ENCODE data around the gene ABCC1. TPM values are rescaled to one million over a fixed set of nuclear protein-coding genes. Genes with fewer than 3 reads are reported as not detected.

ABCC1 gene
- polyA plus RNA-seq, 1 donor (not counting 4 experiments of a cell fraction or from before 2014, with no cell fraction given): 19.4 TPM

DNA sequence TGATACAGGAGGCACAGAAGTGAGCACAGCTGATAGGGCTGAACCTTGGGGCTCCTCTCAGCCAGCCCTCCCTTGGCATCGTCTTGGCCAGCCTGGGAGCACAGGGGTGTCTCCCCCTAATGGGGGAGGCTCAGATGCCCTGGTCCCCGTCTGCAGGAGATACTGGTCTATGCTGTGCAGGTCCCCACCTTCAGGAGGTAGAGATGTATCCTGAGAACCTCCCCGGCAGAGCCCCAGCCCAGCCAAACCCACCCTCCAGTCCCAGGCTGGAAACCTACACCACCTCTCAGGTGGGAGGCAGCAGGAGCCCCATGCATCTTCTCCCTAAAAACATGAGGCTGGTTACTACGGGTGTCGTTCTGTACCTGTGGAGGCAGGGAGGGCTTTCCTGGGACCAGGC lies 235.2 kb downstream of the ABCC1 start:
- no peaks in the 10 kb centered on the region for H3K9me3 ChIP-seq (ENCODE audit: control insufficient read depth, low read depth, low read length)
- no peaks in the 10 kb centered on the region for H3K36me3 ChIP-seq (ENCODE audit: control insufficient read depth in 2 of 2, extremely low read depth in 1 of 2, insufficient read depth in 2 of 2, low read length in 2 of 2)
- FAIRE-seq (no peak), DNase-seq (ENCODE audit: low read depth, low spot score) (no peak)
- H3K9ac ChIP-seq (ENCODE audit: control insufficient read depth, extremely low read depth, insufficient read depth, low read length): no peak overlapping the region
- H3K4me2 ChIP-seq (ENCODE audit: control insufficient read depth, extremely low read depth, insufficient read depth, low read depth, low read length): no peak overlapping the region
- H3K9me1 ChIP-seq (ENCODE audit: control insufficient read depth, extremely low read depth, insufficient read depth, low read length): no peaks in the 10 kb centered on the region
- no peaks in the 10 kb centered on the region for H4K20me1 ChIP-seq (ENCODE audit: control insufficient read depth, extremely low read depth, insufficient read depth, low read length)
- H3K27ac ChIP-seq (ENCODE audit: control insufficient read depth, insufficient read depth, low read length): no peak overlapping the region
- no peak for TF ChIP-seq EZH2 (IDR thresholded peaks at IDR 0.05; ENCODE audit: low read length)
- TF ChIP-seq, protein P1, sequence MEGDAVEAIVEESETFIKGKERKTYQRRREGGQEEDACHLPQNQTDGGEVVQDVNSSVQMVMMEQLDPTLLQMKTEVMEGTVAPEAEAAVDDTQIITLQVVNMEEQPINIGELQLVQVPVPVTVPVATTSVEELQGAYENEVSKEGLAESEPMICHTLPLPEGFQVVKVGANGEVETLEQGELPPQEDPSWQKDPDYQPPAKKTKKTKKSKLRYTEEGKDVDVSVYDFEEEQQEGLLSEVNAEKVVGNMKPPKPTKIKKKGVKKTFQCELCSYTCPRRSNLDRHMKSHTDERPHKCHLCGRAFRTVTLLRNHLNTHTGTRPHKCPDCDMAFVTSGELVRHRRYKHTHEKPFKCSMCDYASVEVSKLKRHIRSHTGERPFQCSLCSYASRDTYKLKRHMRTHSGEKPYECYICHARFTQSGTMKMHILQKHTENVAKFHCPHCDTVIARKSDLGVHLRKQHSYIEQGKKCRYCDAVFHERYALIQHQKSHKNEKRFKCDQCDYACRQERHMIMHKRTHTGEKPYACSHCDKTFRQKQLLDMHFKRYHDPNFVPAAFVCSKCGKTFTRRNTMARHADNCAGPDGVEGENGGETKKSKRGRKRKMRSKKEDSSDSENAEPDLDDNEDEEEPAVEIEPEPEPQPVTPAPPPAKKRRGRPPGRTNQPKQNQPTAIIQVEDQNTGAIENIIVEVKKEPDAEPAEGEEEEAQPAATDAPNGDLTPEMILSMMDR (optimal IDR thresholded peaks at IDR 0.05 in 1 of 3, IDR thresholded peaks at IDR 0.05 in 1 of 3, conservative IDR thresholded peaks at IDR 0.05 in 1 of 3; ENCODE audit: extremely low read depth in 1 of 3, insufficient read depth in 2 of 3, low read length in 3 of 3): no peak
- no peaks in the 10 kb centered on the region for H3K27me3 ChIP-seq (ENCODE audit: control insufficient read depth, extremely low read depth, insufficient read depth, low read length)
- dilution Hi-C loops (cut with MboI; ENCODE audit: extremely low pct_ligation_motif_present, low sequenced_read_pairs): no loop called here
- no peak overlapping the region for H3K4me3 ChIP-seq (ENCODE audit: control insufficient read depth in 2 of 3, extremely low read depth in 1 of 3, insufficient read depth in 2 of 3, low read depth in 1 of 3, low read length in 3 of 3)
- H2AFZ ChIP-seq (ENCODE audit: control insufficient read depth, low read length): no peak overlapping the region
- H3K4me1 ChIP-seq (ENCODE audit: control insufficient read depth, extremely low read depth, insufficient read depth, low read length): no peaks in the 10 kb centered on the region
- H3K79me2 ChIP-seq (ENCODE audit: control insufficient read depth, insufficient read depth, low read length): no peaks in the 10 kb centered on the region

DNA sequence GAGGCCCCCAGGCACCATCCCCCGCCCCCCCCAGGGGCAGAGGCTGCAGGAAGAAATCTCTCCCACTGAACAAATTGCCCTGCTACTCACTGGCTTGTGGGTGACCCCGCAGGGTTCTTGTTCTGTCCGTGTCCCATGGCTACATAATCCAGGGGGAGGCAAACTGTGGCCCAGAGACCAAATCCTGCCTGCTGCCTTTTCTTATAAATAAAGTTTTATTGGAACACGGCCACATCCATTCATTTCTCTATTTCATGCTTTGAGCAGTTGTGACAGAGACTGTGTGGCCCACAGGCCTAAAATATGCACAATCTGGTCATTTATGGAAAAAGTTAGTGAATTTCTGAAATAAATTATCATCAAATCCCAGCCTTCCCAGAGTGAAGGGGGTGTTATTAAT lies 235.7 kb downstream of the ABCC1 start:
- TF ChIP-seq, protein P1 (optimal IDR thresholded peaks at IDR 0.05 in 1 of 3, IDR thresholded peaks at IDR 0.05 in 1 of 3, conservative IDR thresholded peaks at IDR 0.05 in 1 of 3; ENCODE audit: extremely low read depth in 1 of 3, insufficient read depth in 2 of 3, low read length in 3 of 3): no peak
- TF ChIP-seq EZH2 (IDR thresholded peaks at IDR 0.05; ENCODE audit: low read length): no peak
- Histone ChIP-seq H4K20me1 (ENCODE audit: control insufficient read depth, extremely low read depth, insufficient read depth, low read length) (no peaks in the 10 kb centered on the region), H3K79me2 (ENCODE audit: control insufficient read depth, insufficient read depth, low read length) (no peaks in the 10 kb centered on the region), H3K4me1 (ENCODE audit: control insufficient read depth, extremely low read depth, insufficient read depth, low read length) (no peaks in the 10 kb centered on the region), H3K36me3 (ENCODE audit: control insufficient read depth in 2 of 2, extremely low read depth in 1 of 2, insufficient read depth in 2 of 2, low read length in 2 of 2) (no peaks in the 10 kb centered on the region), H3K27me3 (ENCODE audit: control insufficient read depth, extremely low read depth, insufficient read depth, low read length) (peaks cover 5% of the 10 kb centered on the region), H3K9me1 (ENCODE audit: control insufficient read depth, extremely low read depth, insufficient read depth, low read length) (no peaks in the 10 kb centered on the region), H3K4me2 (ENCODE audit: control insufficient read depth, extremely low read depth, insufficient read depth, low read depth, low read length) (no peak overlapping the region), H2AFZ (ENCODE audit: control insufficient read depth, low read length) (no peak overlapping the region), H3K9ac (ENCODE audit: control insufficient read depth, extremely low read depth, insufficient read depth, low read length) (no peak overlapping the region), H3K27ac (ENCODE audit: control insufficient read depth, insufficient read depth, low read length) (no peak overlapping the region), H3K9me3 (ENCODE audit: control insufficient read depth, low read depth, low read length) (no peaks in the 10 kb centered on the region), H3K4me3 (ENCODE audit: control insufficient read depth in 2 of 3, extremely low read depth in 1 of 3, insufficient read depth in 2 of 3, low read depth in 1 of 3, low read length in 3 of 3) (no peak overlapping the region)
- dilution Hi-C loops (cut with MboI; ENCODE audit: extremely low pct_ligation_motif_present, low sequenced_read_pairs): no loop called here
- no peak for DNase-seq (ENCODE audit: low read depth, low spot score)
- FAIRE-seq: no peak
